ENCODE results near the gene WWOX. TPM values are rescaled to one million over a fixed set of nuclear protein-coding genes. Genes with fewer than 3 reads are reported as not detected.

WWOX gene
- polyA plus RNA-seq, 1 donor from 2014 or later = 25.6 TPM

DNA sequence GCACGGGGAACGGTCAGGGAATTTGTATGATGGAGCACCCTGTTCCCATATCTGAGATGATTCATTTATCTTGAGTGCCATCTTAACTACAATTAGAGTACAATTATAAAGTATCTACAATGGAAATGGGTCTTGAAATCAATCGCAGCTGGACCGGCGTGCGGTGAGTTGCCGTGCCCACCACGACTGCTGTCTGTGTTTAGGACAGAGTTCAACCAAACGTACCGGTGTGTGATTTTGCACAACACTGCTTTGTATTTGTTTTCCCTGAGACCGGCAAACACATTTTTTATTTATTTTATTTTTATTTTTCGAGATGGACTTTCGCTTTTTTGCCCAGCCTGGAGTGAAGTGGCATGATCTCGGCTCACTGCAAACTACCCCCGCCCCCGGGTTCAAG lies 457.0 kb downstream of the WWOX start:
- TF ChIP-seq POLR2AphosphoS5 (IDR thresholded peaks at IDR 0.05) (no peak), MXI1 (conservative IDR thresholded peaks at IDR 0.05; ENCODE audit: poor library complexity, severe bottlenecking) (no peak), SMC3 (conservative IDR thresholded peaks at IDR 0.05; ENCODE audit: poor library complexity) (no peak), RAD21 (conservative IDR thresholded peaks at IDR 0.05) (no peak)
- TF ChIP-seq, protein P1, sequence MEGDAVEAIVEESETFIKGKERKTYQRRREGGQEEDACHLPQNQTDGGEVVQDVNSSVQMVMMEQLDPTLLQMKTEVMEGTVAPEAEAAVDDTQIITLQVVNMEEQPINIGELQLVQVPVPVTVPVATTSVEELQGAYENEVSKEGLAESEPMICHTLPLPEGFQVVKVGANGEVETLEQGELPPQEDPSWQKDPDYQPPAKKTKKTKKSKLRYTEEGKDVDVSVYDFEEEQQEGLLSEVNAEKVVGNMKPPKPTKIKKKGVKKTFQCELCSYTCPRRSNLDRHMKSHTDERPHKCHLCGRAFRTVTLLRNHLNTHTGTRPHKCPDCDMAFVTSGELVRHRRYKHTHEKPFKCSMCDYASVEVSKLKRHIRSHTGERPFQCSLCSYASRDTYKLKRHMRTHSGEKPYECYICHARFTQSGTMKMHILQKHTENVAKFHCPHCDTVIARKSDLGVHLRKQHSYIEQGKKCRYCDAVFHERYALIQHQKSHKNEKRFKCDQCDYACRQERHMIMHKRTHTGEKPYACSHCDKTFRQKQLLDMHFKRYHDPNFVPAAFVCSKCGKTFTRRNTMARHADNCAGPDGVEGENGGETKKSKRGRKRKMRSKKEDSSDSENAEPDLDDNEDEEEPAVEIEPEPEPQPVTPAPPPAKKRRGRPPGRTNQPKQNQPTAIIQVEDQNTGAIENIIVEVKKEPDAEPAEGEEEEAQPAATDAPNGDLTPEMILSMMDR (IDR thresholded peaks at IDR 0.05; ENCODE audit: poor library complexity, severe bottlenecking) = no peak
- Histone ChIP-seq H3K36me3 (ENCODE audit: insufficient read depth, low read length) (no peaks in the 10 kb centered on the region), H3K27me3 (ENCODE audit: insufficient read depth, low read depth, low read length) (no peaks in the 10 kb centered on the region), H2AFZ (ENCODE audit: low read depth, low read length) (no peak overlapping the region), H3K27ac (ENCODE audit: low read length) (no peak overlapping the region), H3K79me2 (replicated peaks; ENCODE audit: insufficient read depth, low read length) (no peaks in the 10 kb centered on the region), H3K4me3 (ENCODE audit: low read length) (no peak overlapping the region), H3K9ac (ENCODE audit: low read length) (no peak overlapping the region), H4K20me1 (ENCODE audit: insufficient read depth) (no peaks in the 10 kb centered on the region), H3K9me3 (ENCODE audit: low read length) (no peaks in the 10 kb centered on the region), H3F3A (ENCODE audit: insufficient read depth, low read length, poor library complexity, severe bottlenecking) (no peaks in the 10 kb centered on the region), H3K9me2 (ENCODE audit: insufficient read depth, low read length) (no peaks in the 10 kb centered on the region), H3K4me2 (ENCODE audit: low read length) (no peak overlapping the region)

DNA sequence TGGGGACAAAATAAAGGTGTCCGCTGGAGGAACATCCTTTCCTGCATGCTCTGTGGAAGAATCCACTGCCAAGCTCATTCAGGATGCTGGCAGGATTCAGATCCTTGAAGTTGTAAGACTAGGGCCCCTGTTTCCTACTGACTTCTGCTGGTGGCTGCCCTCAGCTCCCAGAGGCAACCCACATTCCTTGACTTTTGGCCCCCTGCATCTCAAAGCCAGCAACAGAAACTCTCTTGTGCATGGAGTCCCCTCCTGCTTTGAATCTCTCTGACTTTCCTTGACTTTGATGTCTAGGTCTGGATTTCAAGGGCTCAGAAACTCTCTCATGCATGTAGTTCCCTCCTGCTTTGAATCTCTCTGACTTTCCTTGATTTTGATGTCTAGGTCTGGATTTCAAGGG lies 461.5 kb downstream of the WWOX start:
- Histone ChIP-seq H3K36me3 (ENCODE audit: insufficient read depth, low read length) (no peaks in the 10 kb centered on the region), H3K9ac (ENCODE audit: low read length) (no peak overlapping the region), H3K9me3 (ENCODE audit: low read length) (peaks cover 4% of the 10 kb centered on the region), H3F3A (ENCODE audit: insufficient read depth, low read length, poor library complexity, severe bottlenecking) (no peaks in the 10 kb centered on the region), H3K4me2 (ENCODE audit: low read length) (no peak overlapping the region), H3K79me2 (replicated peaks; ENCODE audit: insufficient read depth, low read length) (no peaks in the 10 kb centered on the region), H4K20me1 (ENCODE audit: insufficient read depth) (no peaks in the 10 kb centered on the region), H3K27me3 (ENCODE audit: insufficient read depth, low read depth, low read length) (no peaks in the 10 kb centered on the region), H3K9me2 (ENCODE audit: insufficient read depth, low read length) (no peaks in the 10 kb centered on the region), H3K27ac (ENCODE audit: low read length) (no peak overlapping the region), H2AFZ (ENCODE audit: low read depth, low read length) (no peak overlapping the region), H3K4me3 (ENCODE audit: low read length) (no peak overlapping the region)
- TF ChIP-seq EP300 (conservative IDR thresholded peaks at IDR 0.05; ENCODE audit: poor library complexity, severe bottlenecking) = no peak
- TF ChIP-seq, protein P2, sequence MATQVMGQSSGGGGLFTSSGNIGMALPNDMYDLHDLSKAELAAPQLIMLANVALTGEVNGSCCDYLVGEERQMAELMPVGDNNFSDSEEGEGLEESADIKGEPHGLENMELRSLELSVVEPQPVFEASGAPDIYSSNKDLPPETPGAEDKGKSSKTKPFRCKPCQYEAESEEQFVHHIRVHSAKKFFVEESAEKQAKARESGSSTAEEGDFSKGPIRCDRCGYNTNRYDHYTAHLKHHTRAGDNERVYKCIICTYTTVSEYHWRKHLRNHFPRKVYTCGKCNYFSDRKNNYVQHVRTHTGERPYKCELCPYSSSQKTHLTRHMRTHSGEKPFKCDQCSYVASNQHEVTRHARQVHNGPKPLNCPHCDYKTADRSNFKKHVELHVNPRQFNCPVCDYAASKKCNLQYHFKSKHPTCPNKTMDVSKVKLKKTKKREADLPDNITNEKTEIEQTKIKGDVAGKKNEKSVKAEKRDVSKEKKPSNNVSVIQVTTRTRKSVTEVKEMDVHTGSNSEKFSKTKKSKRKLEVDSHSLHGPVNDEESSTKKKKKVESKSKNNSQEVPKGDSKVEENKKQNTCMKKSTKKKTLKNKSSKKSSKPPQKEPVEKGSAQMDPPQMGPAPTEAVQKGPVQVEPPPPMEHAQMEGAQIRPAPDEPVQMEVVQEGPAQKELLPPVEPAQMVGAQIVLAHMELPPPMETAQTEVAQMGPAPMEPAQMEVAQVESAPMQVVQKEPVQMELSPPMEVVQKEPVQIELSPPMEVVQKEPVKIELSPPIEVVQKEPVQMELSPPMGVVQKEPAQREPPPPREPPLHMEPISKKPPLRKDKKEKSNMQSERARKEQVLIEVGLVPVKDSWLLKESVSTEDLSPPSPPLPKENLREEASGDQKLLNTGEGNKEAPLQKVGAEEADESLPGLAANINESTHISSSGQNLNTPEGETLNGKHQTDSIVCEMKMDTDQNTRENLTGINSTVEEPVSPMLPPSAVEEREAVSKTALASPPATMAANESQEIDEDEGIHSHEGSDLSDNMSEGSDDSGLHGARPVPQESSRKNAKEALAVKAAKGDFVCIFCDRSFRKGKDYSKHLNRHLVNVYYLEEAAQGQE (IDR thresholded peaks at IDR 0.05; ENCODE audit: borderline replicate concordance) = no peak
- no peak for TF ChIP-seq TAF1 (IDR thresholded peaks at IDR 0.05; ENCODE audit: low read depth)
- TF ChIP-seq EZH2 (IDR thresholded peaks at IDR 0.05; ENCODE audit: borderline replicate concordance, insufficient read depth, low read length, poor library complexity, severe bottlenecking) = no peak
- TF ChIP-seq POLR2AphosphoS5 (IDR thresholded peaks at IDR 0.05) = no peak
- no peak for TF ChIP-seq RAD21 (conservative IDR thresholded peaks at IDR 0.05)
- TF ChIP-seq SMC3 (conservative IDR thresholded peaks at IDR 0.05; ENCODE audit: poor library complexity) = no peak
- TF ChIP-seq MXI1 (conservative IDR thresholded peaks at IDR 0.05; ENCODE audit: poor library complexity, severe bottlenecking) = no peak
- TF ChIP-seq, protein P1 (IDR thresholded peaks at IDR 0.05; ENCODE audit: poor library complexity, severe bottlenecking) = no peak

Data from neural cell (in vitro differentiated cells).